NCI-H1105 (cell line): ENCODE results near the gene IL18RAP.

Experiments
- DNase-seq: peaks from one replicate; lab custom pipeline; 2025; lab: John Stamatoyannopoulos, UW

IL18RAP gene

DNA sequence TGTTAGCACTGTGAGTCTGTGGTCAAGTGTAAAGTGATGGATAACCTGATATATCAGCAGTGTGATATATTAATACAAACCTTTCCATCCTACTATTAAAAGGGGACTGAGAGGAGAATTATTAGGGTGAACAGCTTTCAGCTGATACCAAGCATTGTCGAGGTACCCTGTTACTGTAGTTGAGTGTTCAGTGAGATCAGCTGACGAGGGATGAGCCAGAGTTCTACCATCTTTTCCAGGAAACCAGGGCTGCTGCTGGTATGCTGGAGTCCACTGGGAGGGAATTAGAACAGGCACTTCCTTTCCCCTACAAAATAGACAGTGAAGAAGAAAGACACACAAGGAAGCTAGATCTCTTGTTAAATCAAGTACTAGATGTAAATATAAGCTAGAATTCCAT lies 408 bp downstream of the IL18RAP start:
- no peak for DNase-seq

DNA sequence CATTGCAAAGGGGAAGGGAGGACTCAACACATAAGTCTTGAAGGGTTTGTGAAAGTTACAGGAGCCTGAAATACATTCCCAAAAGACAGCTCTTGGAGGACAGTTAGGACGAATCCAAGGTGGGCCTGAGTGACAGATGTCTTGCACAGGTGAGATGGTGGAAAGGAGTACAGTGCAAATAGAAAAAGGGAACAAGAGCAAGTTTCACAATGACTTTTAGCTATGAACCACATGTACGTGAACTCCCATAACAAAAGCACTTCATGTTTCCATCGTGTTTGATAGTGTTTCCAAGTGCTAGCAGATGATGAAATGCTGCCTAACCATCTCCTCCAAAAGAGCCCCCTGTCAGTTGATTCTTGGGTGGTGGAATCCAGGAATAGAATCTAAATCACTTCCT lies 1.8 kb downstream of the IL18RAP start:
- no peak for DNase-seq

DNA sequence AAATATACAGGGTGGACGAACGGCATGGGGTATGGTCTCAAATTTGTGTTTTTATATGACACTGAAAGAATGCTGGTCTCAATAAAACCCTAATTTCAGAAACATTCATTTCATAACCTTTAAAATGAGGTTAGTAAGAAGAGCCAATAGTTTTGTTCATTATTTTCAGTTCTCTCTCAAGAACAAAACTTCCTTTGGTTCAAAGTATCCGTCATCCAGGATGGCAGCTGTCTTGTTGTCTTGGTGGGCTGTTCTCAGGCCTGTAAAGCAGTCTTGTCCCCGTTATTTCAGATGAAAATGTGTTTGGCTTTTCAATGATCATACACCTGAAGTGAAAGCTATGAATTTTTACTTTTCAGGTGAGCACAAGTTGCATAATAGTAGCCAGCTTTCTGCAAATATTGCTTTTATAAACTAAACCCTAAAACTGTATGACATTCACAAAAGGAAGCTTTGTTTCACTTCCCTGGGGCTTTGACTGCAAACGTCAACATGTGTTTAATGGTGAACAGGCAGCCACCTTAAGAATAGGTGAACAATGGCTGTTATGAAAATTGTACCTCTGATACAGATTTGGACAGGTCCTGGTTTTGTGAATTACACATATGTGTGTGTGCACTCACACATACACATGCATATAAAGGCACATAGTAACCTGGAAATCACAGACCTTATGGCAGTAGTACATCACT lies 2.6 kb downstream of the IL18RAP start:
- DNase-seq = no peak

DNA sequence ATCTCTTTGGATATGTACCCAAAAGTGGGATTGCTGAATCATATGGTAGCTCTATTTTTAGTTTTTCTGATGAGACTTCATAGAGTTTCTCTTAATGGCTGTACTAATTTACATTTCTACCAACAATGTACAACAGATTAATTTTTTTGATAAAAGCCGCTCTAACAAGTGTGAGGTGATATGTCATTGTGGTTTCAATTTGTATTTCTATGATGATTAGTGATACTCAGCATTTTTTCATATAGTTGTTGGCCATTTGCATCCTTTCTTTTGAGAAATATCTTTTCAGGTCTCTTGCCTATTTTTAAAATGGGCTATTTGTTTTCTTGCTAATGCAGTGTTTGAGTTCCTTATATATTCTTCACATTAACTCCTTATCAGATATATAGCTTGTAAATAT lies 4.3 kb downstream of the IL18RAP start:
- no peak for DNase-seq

DNA sequence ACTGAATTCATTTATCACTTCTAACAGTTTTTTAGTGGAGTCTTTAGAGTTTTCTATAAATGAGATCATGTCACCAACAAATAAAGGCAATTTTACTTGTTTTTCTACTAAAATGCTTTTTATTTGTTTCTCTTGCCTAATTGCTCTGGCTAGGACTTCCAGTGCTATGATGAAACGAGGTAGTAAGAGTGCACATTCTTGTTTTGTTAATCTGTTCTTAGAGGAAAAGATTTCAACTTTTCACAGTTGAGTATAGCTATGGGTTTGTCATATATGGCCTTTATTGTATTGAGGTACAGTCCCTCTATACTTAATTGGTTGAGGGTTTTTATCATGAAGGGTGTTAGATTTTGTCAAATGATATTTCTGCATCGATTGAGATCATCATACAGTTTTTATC lies 5.6 kb downstream of the IL18RAP start:
- DNase-seq = no peak

DNA sequence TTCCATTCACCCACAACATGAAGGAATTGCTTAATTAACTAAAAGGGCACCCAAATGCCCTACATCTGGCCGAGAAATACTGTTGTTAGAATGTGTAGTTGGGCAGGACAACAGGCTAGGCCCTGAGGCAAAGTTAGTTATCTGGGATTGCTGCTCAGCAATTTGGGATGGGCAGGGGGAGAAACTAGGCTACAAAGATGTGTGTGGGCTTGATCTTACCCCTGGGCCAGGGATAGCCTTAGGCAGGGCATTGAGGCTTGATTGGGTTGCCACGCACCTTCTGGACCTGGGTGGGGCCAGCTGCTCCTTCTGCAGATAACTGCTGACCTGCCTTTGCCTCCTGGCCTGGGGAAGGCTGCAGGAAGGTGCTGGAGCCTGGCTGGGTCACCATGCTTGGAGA lies 9.4 kb downstream of the IL18RAP start:
- no peak for DNase-seq

DNA sequence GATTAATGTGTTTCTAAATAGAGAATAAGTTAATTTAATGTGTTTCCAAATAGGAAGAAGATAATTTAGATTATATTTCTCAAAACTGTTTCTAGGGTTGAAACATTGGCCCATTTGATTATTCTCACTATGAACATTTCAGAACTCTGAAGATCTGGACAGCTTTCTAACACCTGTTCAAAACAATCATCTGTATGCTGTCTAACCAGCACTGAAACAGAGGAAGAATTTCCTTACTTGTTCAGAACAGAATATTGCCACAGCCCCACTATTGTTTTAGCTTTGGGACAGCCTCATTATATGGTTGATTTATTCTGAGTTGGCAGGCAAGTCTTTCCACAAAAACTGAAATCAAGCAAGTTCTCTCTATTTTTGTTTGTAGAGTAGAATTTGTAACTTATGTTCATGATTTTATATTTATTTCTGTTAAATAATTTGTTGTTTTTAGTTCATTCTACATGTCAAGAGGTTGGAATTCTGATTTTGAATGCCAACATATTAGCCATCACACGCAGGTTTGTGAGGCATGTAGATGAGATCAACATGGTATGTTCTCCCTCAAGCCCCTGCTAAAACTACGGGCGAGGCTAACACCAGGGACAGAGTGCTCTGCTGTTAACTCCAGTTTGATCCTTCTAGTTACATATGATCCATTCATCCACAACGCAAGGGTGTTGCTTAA lies 11.2 kb downstream of the IL18RAP start:
- DNase-seq = no peak

DNA sequence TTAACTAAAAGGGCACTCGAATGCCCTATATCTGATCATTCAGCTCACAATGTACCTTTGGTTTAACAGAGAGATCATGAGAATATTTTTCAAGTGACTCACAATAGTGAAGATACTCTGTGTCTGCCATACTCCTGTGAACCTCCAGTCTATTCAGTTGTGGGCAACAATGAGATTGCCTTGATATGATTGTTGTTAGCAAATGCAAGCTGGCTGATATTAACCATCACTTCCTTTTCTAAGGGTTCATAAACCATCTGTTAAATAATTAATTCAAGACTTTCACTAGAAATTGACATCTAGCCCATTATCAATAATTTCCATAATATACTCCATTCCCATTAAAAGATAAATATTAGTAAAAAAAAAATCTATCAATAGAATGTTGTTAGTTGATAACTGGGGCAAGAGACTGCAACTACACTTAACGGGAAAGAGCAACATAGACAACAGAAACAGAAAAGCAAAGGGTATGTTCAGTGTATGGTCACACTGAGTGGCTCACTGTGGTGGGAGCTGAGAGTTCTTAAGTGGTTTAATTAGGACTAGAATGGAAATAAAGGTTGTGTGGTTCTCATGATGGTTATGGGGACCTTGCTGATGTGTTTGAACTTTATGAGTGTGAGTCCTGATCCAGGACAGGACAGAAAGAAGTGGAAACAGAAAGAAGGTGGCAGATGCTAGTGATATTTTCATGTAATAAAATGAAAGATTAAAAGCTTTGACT lies 11.9 kb downstream of the IL18RAP start:
- no peak for DNase-seq

DNA sequence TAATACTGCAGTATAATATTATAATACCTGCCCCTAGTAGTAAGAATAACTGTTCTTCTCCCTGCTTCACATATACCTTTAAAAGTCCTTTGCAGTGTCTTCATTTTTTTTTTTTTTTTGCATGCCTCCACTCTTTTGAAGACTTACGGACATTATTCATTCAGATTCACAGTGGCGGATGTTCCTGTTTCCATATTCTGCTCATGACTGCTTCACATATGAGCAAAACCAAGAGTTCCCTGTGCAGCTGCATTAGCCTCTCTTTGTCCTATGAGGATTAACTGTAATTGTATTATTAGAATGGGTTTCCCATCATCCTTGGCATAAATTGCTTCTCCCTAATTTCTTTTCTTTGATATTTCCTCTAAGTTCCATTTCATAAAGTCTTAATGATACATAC lies 12.8 kb downstream of the IL18RAP start:
- no peak for DNase-seq

DNA sequence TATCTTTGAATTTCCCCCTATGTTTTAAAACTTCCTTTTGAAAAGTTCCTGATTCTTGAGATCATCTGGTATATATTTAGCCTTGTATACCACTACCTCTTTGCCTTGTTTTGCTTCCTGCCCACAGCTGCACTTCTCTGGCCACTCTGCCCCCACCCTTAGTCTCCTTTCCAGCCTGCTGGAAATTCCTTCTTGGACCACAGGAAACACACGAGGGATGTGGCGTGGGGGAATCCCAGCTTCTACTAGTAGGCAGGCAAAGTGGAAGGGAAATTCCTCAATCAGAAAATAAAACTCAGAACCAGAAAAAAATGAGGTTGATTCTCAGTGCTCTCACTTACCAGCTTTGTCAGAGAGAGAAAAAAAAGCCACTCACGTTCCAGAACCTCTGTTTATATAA lies 13.4 kb downstream of the IL18RAP start:
- DNase-seq = no peak

DNA sequence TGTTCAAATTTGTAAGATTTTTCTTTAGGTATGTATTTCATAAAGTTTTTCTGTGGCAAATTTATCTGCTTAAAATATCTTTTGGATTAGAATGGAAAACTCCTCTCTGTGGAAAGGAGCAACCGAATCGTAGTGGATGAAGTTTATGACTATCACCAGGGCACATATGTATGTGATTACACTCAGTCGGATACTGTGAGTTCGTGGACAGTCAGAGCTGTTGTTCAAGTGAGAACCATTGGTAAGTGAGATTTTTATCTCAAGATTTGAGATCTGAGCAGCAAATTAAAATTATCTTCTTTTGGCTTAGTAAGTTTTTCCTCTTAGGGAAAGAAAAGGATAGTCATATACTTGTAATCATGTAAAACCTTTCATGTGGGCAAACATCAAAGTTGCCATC lies 14.2 kb downstream of the IL18RAP start:
- no peak for DNase-seq

DNA sequence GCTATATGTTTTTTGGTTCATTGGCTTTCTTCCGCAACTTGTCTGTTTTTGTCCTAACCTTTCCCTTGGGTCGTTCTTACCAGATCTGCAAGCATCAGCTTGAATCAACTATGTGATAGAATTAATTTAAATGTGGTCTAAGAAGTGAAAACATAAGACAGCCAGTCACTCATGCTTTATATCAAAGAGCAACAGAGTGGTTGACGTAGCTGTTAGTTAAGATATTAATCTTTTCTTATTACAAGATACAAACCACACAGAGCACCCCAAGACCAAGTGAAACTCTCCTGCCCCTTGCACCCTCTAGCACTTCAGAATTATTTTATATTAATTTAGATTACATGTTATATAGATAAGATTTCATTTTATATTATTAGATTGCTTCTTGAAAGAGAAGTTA lies 15.2 kb downstream of the IL18RAP start:
- DNase-seq = no peak

DNA sequence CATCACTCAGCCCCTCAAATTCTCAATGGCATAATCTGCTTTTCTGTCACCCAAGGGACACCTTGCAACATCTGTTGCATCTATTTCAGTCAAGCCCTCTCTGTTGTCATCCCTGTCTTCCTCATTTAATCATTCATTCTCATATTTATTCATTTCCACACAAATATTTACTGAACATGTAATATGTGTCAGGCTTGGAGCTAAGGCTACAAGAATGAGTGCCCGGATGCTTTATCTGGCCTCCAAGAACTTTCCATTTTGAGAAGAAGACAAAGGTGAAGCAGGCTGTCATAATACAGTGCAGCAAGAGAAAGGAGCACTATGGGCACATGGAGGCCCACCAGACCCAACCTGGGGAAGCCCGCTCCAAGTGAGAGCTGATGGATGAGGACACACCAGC lies 15.6 kb downstream of the IL18RAP start:
- DNase-seq = no peak

DNA sequence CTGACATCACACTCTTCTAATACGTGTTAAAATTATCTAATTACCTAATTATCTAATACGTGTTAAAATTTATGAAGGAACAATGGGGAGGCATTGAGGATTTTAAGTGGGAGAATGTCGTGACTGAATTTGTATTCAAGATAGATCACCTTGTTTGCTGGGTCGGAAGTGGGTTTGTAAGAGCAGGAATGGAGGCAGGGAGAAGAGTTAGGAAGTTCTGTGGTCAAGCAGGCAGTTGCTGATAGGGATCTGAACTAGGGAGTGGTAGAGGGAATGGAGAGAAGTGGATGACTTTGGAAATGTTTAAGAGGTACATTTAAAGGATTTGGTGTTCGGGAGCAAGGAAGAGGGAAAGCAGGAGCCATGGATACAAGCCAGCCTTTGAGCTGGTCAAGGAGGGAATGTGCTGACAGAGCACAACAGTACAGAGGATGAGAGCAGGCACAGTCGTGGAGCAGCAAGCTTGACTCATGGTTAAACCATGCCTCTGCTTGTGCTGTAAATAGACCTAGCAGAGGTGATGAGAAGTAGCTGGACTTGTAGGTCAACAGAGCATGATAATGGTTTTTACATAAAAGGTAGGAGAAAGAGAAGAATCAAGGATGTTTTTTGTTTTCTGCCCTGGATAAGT lies 16.2 kb downstream of the IL18RAP start:
- DNase-seq = no peak

DNA sequence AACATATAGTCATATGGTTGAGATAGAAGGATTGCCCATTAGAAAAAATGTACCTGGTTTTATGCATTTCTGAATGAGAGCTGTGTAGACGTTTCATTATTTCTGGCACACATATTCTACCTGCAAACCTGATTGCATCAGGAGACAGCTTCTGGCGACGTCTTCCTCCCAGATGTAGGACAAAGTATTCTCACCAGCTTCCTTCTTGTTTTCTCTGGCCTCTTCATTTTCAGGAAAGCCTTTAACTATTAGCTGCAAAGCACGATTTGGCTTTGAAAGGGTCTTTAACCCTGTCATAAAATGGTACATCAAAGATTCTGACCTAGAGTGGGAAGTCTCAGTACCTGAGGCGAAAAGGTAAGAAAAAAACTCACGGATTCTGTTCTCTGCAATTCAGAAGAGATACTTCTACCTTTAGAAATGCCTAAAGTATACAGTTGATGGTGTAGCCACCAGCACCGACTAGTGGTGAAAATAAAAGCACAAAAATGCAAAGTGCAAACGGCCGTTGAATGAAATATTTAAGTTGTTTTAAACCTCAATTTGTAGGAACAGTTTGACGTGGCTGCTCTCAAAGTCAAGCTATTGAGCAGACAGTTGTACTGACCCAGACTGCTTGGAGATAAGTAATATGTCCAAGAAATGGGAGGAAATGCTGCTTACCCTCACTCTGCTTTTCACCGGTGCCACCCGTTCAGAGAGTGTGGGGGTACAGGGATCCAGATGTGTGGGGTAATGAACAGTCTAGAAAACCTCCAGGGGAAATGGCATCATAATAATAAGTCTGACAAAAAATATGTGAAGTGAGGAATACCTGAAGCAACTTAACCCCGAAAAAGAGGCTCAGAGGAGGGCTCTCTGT lies 20.2 kb downstream of the IL18RAP start:
- DNase-seq = no peak

DNA sequence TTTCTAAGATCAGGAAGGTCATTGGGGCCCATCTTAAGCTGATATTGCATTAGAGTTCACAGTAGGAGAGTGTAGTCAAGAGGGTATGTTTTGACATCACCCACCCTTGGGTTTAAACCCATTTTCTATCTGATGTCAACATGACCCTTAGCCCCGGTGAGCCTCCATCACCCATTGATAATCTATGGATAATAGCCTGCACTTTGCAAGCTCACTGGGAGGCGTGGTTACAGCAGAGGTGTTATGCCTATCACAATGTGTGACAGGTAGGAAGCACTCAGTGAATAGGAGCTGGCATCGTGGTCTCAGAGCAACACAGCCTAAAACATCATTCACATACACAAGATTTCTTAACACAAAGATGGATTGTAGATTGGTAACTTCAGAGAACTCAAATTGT lies 21.3 kb downstream of the IL18RAP start:
- DNase-seq = no peak

DNA sequence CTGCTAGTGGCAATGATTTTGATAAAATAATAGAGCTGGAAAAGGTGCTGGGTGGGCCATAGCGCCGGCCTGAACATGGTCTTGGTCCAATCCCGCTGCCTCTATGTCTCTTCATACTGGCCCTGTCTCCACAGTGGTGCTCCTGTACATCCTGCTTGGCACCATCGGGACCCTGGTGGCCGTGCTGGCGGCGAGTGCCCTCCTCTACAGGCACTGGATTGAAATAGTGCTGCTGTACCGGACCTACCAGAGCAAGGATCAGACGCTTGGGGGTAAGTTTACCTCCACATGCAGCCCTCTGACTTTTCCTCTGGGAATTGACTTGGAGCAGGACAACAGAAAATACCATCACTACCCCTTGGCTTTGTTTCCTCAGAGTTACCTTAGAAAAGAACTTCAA lies 24.0 kb downstream of the IL18RAP start:
- DNase-seq = no peak

DNA sequence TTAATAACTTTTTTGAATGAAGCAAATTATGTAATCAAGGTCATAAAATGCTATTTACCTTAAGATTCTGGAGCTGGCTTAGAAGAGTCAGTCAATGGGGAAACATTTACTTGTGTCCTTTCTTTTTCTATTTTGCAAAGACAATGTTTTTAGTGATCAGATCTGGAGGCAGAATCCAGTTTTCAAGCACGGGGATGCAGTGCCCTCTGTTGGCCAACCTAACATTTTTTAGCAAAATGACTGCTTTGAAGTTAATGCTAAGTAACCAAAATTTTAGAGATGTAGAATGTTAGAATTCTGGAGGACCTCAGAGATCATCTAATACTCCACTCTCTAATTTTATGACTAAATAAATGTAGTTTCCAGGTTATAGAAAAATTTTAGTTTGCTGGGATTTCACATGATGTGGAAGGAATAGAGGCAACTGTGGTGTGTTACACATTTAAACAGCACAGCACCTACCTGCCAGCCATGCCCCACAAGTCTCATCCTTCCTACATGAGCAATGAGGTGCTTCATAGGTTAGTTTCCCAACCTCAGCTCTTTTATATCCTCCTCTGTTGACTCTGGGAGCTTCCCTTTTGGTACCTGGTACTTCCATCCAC lies 26.5 kb downstream of the IL18RAP start:
- DNase-seq = no peak

DNA sequence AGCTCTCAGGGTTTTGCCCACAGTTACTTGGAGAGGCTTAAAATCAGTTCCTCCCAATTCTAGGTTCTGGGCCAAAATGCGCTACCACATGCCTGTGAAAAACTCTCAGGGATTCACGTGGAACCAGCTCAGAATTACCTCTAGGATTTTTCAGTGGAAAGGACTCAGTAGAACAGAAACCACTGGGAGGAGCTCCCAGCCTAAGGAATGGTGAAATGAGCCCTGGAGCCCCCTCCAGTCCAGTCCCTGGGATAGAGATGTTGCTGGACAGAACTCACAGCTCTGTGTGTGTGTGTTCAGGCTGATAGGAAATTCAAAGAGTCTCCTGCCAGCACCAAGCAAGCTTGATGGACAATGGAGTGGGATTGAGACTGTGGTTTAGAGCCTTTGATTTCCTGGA lies 29.0 kb downstream of the IL18RAP start:
- DNase-seq = no peak

DNA sequence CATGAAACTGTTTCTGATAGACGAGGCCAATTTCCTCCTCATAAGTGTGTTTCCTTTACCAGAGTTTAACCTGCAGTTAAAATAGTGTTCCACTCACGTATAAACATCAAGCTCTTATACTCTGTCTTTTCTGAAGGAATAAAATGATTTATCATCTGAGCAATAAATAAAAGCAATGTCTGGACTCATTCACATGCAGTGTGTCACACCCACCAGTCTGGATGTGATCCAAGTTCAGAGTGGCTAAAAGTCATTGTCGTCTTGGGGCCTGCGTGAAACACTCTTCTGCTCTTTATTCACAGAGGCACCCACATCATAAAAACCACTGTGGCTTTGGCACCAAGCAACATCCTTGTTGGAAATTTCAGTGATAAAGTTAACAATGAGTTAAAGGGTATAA lies 30.5 kb downstream of the IL18RAP start:
- peak; percentile 34 for DNase-seq

DNA sequence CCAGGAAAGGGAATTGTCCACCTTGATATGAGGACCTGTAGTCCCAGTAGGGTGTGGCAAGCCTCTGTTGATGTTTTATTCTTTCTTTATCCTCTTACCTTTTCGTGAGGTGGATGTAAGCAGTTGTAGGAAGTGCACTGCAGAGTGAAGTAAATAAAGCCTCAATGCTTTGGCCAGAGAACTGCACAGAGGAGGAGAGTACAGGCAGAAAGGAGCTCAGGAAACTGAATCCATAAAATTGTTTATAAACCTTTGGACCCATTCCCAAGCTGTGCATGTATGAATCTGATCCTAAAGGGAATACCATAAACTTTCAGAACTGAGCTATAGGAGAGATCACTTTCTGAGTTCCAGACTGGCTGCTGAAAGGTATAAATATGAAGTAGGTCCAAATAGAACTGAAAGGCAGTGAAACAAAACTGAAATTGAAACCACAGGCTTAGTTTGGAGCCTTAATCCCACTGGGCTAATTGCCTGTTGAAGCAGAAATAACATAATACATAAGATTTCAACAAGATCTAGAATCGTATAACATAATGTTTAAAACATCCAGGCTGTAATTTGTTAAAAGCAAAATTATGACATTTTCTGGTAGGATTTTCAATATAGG lies 32.2 kb downstream of the IL18RAP start:
- DNase-seq = no peak
